ENCODE results near the gene CEP112. TPM values are rescaled to one million over a fixed set of nuclear protein-coding genes. Genes with fewer than 3 reads are reported as not detected.

Gene CEP112
- total RNA-seq, result 3.9 and 7.3 TPM in 2 replicates

GRCh38 chr17:66191593-66192377, at the start of gene CEP112:
Gene CEP112, minus strand, starts transcription at chr17:66192133.

GRCh38 chr17:66228887-66229782, 37.2 kb upstream of the CEP112 start, which contains the start of gene APOH:
Gene APOH, minus strand, starts transcription at chr17:66229415. Its CDS starts 36 bp downstream, at chr17:66229379.

Other genes starting within 250 kb of the CEP112 start
- gene APOH, start 37.3 kb upstream of the CEP112 start, total RNA-seq, result not detected in 2 replicates
- gene PRKCA, start 110.5 kb upstream of the CEP112 start, total RNA-seq, result 26.5 and 52.4 TPM in 2 replicates